ENCODE results near the gene LYST.

The LYST gene

GRCh38 chr1:235779770-235780169 is 86.9 kb downstream of the LYST start:
- Histone ChIP-seq H3K27ac (replicated peaks) (no peak overlapping the region), H3K27me3 (ENCODE audit: insufficient read depth, poor library complexity, severe bottlenecking) (no peaks in the 10 kb centered on the region), H3K4me3 (replicated peaks; ENCODE audit: insufficient read depth, low read length) (no peak overlapping the region)
- TF ChIP-seq GABPA (IDR thresholded peaks at IDR 0.05; ENCODE audit: low read depth) (no peak), CTCF (IDR thresholded peaks at IDR 0.05; ENCODE audit: insufficient read depth, low read length) (no peak)
- DNase-seq (ENCODE audit: low read depth in 1 of 2, low spot score in 1 of 2), result no peak

- TF ChIP-seq CTCF (IDR thresholded peaks at IDR 0.05; ENCODE audit: insufficient read depth, low read length) (no peak), POLR2AphosphoS5 (IDR thresholded peaks at IDR 0.05; ENCODE audit: low read depth) (no peak), SPI1 (IDR thresholded peaks at IDR 0.05; ENCODE audit: borderline replicate concordance, low read depth) (no peak), REST (IDR thresholded peaks at IDR 0.05; ENCODE audit: insufficient replicate concordance, low read depth) (no peak), GABPA (IDR thresholded peaks at IDR 0.05; ENCODE audit: low read depth) (no peak)
- Histone ChIP-seq H3K27me3 (ENCODE audit: insufficient read depth, poor library complexity, severe bottlenecking) (no peaks in the 10 kb centered on the region), H3K27ac (replicated peaks) (no peak overlapping the region), H3K4me3 (replicated peaks; ENCODE audit: insufficient read depth, low read length) (no peak overlapping the region)
- DNase-seq (ENCODE audit: low read depth in 1 of 2, low spot score in 1 of 2), result no peak
These were observed 90.3 kb downstream of the LYST start for GRCh38 chr1:235776396-235776795.

- no peak overlapping the region for H3K4me3 ChIP-seq (replicated peaks; ENCODE audit: insufficient read depth, low read length)
- H3K27ac ChIP-seq (replicated peaks), result no peak overlapping the region
- no peak for DNase-seq (ENCODE audit: low read depth in 1 of 2, low spot score in 1 of 2)
- no peaks in the 10 kb centered on the region for H3K27me3 ChIP-seq (ENCODE audit: insufficient read depth, poor library complexity, severe bottlenecking)
- no peak for TF ChIP-seq CTCF (IDR thresholded peaks at IDR 0.05; ENCODE audit: insufficient read depth, low read length)
- TF ChIP-seq SPI1 (IDR thresholded peaks at IDR 0.05; ENCODE audit: borderline replicate concordance, low read depth), result no peak
- TF ChIP-seq GABPA (IDR thresholded peaks at IDR 0.05; ENCODE audit: low read depth), result no peak
- no peak for TF ChIP-seq REST (IDR thresholded peaks at IDR 0.05; ENCODE audit: insufficient replicate concordance, low read depth)
- no peak for TF ChIP-seq POLR2AphosphoS5 (IDR thresholded peaks at IDR 0.05; ENCODE audit: low read depth)
These were observed 91.4 kb downstream of the LYST start for GRCh38 chr1:235775246-235775860.

GRCh38 chr1:235767795-235768194 is 98.9 kb downstream of the LYST start:
- no peak for DNase-seq (ENCODE audit: low read depth in 1 of 2, low spot score in 1 of 2)
- no peaks in the 10 kb centered on the region for H3K27me3 ChIP-seq (ENCODE audit: insufficient read depth, poor library complexity, severe bottlenecking)
- H3K27ac ChIP-seq (replicated peaks), result no peak overlapping the region
- no peak for TF ChIP-seq SPI1 (IDR thresholded peaks at IDR 0.05; ENCODE audit: borderline replicate concordance, low read depth)
- TF ChIP-seq POLR2AphosphoS5 (IDR thresholded peaks at IDR 0.05; ENCODE audit: low read depth), result no peak
- H3K4me3 ChIP-seq (replicated peaks; ENCODE audit: insufficient read depth, low read length), result no peak overlapping the region
